Measurements from ENCODE around the gene ANKRD63.

ANKRD63 gene

GRCh38 chr15:40245666-40246450 lies 37.0 kb downstream of the ANKRD63 start:
- no peak overlapping the region for H3K4me3 ChIP-seq (replicated peaks in 1 of 2; ENCODE audit: low read depth in 2 of 2, low read length in 2 of 2)
- TF ChIP-seq, protein P1, sequence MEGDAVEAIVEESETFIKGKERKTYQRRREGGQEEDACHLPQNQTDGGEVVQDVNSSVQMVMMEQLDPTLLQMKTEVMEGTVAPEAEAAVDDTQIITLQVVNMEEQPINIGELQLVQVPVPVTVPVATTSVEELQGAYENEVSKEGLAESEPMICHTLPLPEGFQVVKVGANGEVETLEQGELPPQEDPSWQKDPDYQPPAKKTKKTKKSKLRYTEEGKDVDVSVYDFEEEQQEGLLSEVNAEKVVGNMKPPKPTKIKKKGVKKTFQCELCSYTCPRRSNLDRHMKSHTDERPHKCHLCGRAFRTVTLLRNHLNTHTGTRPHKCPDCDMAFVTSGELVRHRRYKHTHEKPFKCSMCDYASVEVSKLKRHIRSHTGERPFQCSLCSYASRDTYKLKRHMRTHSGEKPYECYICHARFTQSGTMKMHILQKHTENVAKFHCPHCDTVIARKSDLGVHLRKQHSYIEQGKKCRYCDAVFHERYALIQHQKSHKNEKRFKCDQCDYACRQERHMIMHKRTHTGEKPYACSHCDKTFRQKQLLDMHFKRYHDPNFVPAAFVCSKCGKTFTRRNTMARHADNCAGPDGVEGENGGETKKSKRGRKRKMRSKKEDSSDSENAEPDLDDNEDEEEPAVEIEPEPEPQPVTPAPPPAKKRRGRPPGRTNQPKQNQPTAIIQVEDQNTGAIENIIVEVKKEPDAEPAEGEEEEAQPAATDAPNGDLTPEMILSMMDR (IDR thresholded peaks at IDR 0.05; ENCODE audit: low read depth, low read length) = no peak

DNA sequence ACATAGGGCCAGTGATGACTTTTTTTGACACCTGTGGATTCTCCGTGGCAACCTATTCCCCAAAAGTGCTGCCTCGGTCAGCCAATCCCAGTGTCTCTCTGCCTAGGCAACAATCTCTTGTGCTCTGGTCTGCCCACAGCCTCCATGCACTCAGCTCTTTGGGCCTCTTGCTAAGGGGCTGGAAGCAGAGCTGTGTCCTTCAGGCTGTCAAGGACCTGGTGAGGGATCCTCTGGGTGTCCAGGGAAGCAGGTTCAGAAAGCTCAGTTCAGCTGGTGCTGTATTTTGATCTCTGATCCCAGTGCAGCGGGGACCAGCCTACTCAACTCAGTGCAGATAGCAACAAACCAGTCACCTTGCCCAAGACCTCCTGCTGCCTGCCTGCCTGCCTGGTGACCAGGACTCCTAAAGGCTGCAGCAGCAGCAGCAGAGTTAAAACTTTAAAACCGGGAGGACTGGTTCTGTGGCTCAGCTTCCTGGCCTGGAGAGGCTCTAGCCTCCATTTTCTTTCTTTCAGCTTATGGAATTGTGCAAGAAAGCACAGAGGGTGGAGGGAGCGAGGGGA lies 37.8 kb downstream of the ANKRD63 start:
- TF ChIP-seq, protein P1 (IDR thresholded peaks at IDR 0.05; ENCODE audit: low read depth, low read length) = no peak
- no peak overlapping the region for H3K4me3 ChIP-seq (replicated peaks in 1 of 2; ENCODE audit: low read depth in 2 of 2, low read length in 2 of 2)
- no peak for DNase-seq (ENCODE audit: low read depth in 2 of 2)

More at GRCh38 chr15:40245666-40246450, 37.0 kb downstream of the ANKRD63 start:
- DNase-seq (ENCODE audit: low read depth in 2 of 2) = no peak

DNA sequence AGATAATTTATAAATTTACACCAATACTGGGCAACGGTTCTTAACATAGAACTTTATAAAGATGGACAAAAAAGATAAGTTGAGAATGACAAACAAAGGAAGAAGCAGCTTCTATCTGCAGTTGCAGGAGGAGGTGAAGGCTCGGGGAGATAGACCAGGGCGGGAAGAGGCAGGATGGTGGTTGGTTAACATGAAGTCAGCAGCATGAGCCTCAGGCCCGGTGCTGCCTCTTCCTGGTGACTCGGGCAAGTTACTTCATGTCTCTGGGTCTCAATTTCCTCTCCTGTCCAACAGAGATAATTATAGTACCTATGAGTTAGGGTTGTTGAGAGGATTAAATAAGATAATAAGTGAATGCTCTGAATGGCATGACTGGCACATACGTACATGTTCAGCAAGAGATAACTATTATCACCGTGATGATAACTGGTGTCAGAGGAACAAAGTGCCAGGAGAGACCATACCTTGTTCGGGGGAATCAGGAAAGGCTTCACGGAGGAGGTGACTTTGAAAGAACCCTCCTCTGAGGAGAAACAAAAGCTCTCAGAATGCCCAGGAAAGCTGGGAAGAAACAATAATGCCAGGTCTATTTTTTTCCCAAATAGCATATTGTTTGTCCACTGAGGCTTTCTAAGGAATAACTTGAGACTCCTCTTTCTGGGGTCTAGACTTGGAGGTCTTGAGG lies 39.6 kb downstream of the ANKRD63 start:
- TF ChIP-seq, protein P1 (IDR thresholded peaks at IDR 0.05; ENCODE audit: low read depth, low read length) = no peak
- H3K4me3 ChIP-seq (replicated peaks in 1 of 2; ENCODE audit: low read depth in 2 of 2, low read length in 2 of 2) = no peak overlapping the region
- DNase-seq (ENCODE audit: low read depth in 2 of 2) = no peak

DNA sequence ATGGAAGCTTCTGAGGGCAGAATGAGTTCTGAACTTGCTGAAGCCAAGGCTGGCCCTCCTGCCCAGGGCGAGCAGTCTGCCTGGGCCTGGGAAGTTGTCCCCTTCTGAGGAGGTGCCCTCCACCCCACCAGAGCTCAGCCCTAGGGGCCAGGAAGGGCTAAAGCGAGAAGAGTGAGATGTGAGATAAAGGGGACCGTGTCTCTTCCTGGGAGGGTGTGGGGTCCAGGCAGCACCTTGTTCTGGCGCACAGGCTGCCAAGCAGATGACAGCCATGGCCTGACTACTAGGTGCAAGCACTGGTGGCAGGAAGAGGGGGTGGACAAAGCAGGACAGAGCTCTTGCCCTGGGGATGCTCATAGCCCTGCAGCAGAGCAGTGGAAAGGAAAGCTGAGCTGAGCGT lies 40.3 kb downstream of the ANKRD63 start:
- TF ChIP-seq, protein P1 (IDR thresholded peaks at IDR 0.05; ENCODE audit: low read depth, low read length) = no peak
- H3K4me3 ChIP-seq (replicated peaks in 1 of 2; ENCODE audit: low read depth in 2 of 2, low read length in 2 of 2) = no peak overlapping the region
- DNase-seq (ENCODE audit: low read depth in 2 of 2) = no peak

- no peak for DNase-seq (ENCODE audit: low read depth in 2 of 2)
Measured at GRCh38 chr15:40242213-40242599, 40.7 kb downstream of the ANKRD63 start.

More at GRCh38 chr15:40242213-40242599, 40.7 kb downstream of the ANKRD63 start:
- TF ChIP-seq, protein P1 (IDR thresholded peaks at IDR 0.05; ENCODE audit: low read depth, low read length) = no peak
- H3K4me3 ChIP-seq (replicated peaks in 1 of 2; ENCODE audit: low read depth in 2 of 2, low read length in 2 of 2) = no peak overlapping the region

Measured in cardiac fibroblast (primary cell).